Ammon's horn (tissue), 1 donor: ENCODE measurements around the gene DNAJC25.

ENCODE experiments used
- DNase-seq: peaks from one replicate; pipeline ENCODE4 v3.0.0-alpha.2; 2016; ENCODE audit warnings: low spot score

Gene DNAJC25

GRCh38 chr9:111627260-111627963 is 3.7 kb upstream of the DNAJC25 start:
- no peak for DNase-seq

DNA sequence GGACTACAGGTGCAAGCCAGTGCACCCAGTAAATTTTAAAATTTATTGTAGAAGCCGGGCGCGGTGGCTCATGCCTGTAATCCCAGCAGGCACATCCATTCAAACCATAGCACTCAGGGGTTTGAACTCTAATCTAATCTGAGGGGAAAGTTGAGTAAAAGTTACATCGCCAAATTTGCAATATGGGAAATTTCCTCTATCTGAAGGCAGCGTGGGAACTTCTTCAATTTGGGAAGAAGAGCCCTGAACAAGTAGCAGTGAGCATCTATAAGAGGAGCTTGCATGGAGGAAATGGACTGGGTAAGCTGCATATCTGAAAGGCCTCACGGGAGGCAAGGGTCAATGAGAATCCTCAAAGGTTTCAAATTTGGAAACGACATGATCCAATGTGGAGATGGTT is 2.7 kb upstream of the DNAJC25 start:
- DNase-seq, result no peak

GRCh38 chr9:111630182-111630963 is 761 bp upstream of the DNAJC25 start:
- no peak for DNase-seq

- DNase-seq, result no peak
Observed at GRCh38 chr9:111630964-111631213, 245 bp upstream of the DNAJC25 start.

DNA sequence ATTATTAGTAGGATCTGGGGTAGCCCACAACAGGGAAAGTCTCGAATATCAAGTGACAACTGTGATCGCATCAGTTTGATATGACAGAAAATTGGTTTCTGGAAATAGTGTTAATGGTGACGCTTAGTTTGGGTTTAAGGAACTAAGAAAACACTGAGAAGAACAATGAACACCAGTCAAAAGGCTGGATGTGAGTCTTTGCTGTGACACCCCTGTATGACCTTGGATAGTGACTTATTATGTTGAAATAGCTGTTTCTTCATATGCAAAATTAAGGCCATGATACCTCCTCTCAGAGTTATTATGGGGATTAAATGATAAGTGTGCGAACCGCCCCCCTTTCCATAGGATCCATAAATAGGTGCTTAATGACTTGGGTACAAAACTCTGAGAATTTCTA is 926 bp downstream of the DNAJC25 start:
- DNase-seq, result no peak

GRCh38 chr9:111632695-111633388 is 1.7 kb downstream of the DNAJC25 start:
- DNase-seq, result no peak

DNA sequence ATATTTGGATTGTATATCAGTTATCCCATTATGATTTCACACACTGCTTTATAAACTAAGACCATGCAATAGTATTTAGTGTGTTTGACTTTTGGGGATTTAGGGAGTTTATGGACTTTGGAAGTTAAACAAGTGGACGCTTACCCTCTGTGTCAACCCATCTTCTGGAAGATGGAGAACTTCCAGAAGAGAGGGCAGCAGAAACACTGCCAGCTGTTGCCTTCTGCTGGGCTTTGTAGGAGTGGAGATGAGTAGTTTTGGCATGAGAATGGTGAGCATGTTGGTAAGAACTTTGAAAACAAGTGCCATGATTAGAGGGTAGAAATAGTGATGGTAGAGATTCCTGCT is 2.2 kb downstream of the DNAJC25 start:
- DNase-seq, result no peak

- DNase-seq, result no peak
Observed at GRCh38 chr9:111634860-111635259, 3.7 kb downstream of the DNAJC25 start.

GRCh38 chr9:111637421-111637950 is 6.4 kb downstream of the DNAJC25 start:
- DNase-seq, result no peak

DNA sequence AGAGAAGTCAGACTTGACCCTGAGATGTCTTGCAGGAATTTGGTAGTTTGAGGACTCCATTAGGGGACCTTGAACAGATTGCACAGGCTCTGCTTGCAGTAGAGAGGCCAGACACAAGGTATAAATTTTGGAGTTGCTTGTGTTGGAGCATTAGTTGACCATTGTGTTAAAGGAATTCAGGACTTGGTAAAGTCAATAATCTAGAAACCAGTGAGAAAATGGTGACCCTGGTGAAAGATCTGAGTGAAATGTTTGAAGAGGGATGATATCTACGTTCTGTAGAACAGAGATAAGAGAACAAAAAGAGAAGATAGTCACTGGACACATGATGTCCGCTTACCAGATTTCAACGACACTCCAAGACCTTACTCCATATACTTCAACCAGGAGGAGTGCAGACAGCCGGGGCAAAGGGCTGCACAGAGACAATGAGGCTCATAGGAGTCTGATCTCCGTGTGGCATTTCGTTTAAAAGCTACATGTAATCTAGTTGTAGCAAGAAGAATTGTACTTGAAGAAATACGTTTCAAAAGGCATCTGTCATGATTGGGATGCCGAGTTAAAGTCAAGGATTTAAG is 13.2 kb downstream of the DNAJC25 start:
- no peak for DNase-seq

DNA sequence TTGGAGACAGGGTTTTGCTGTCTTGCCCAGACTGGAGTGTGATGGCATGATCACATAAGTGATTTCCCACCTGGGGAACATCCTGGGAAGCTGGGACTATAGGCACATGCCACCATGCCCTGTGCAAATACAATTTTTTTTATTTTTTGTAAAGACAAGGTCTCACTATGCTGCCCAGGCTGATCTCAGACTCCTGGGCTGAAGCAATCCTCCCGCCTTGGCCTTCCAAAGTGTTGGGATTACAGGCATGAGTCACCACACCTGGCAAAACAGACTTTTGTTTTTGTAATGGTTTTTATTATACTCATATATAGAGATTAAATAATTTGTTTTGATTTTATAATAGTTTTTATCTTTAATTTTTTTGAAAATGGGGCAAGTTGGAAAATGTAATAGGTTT is 14.7 kb downstream of the DNAJC25 start:
- no peak for DNase-seq

DNA sequence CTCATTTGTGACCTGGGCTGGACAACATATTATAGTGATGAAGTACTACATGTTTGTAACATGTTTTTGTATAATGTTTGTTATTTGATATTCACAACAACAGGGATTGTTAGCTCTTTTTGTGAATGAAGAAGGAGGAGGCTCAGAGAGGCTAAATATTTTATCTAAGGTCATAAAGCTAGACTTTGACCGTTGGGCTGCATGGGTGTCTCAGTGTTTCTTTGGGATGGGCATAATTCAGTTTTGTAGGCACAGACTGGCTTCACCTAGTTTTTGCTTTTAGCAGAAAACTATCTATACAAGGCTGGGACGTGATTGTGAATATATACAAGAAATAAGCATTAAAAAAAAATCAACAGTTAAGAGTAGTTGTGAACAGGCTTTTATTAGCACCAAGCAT is 15.3 kb downstream of the DNAJC25 start:
- DNase-seq, result no peak

GRCh38 chr9:111648066-111648465 is 16.9 kb downstream of the DNAJC25 start:
- DNase-seq, result no peak

DNA sequence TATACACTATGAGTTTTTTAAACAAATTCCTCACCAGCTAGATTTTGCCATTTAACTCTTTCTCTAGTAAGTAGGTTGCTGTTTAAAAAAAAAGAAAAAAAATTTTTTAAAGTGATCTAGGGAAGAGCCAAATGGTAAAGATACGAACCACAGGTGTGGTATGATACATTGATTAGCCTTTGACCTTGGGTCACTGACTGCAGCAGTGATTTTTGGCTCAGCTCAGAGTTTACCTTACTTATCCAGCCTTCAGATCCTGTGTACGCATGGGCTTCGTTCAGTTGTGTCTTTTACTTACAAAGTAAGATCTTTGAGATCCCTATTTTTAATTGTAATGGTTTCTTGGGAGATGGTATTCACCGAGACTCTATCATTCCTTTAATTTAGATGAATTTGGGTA is 17.9 kb downstream of the DNAJC25 start:
- DNase-seq, result no peak

- no peak for DNase-seq
Observed at GRCh38 chr9:111657051-111657450, 25.9 kb downstream of the DNAJC25 start.

- no peak for DNase-seq
Observed at GRCh38 chr9:111658943-111659342, 27.8 kb downstream of the DNAJC25 start.

DNA sequence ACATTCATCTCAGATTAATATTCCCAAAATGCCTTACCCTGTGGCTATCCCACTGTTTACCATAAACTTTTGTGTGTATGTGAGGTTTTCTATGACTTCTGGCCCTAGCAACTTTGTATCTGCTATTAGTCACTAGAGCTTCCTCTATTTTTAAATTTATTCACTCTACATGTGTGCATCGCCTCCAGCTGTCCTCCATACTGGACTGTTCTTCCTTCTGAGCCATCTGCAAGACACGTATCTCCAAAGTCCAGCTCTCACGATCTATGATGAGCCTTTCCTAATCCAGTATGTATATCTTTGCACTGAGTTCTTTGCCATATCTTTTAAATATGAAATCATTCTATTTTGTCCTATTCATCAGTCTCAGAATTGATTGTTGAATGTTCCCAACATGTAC is 28.6 kb downstream of the DNAJC25 start:
- DNase-seq, result no peak

- DNase-seq, result peak; percentile 59
Observed at GRCh38 chr9:111661150-111661801, 30.1 kb downstream of the DNAJC25 start, which contains the start of gene GNG10. Gene GNG10 (plus strand): TSS chr9:111661605. CDS start chr9:111661635, 30 bp downstream.

DNA sequence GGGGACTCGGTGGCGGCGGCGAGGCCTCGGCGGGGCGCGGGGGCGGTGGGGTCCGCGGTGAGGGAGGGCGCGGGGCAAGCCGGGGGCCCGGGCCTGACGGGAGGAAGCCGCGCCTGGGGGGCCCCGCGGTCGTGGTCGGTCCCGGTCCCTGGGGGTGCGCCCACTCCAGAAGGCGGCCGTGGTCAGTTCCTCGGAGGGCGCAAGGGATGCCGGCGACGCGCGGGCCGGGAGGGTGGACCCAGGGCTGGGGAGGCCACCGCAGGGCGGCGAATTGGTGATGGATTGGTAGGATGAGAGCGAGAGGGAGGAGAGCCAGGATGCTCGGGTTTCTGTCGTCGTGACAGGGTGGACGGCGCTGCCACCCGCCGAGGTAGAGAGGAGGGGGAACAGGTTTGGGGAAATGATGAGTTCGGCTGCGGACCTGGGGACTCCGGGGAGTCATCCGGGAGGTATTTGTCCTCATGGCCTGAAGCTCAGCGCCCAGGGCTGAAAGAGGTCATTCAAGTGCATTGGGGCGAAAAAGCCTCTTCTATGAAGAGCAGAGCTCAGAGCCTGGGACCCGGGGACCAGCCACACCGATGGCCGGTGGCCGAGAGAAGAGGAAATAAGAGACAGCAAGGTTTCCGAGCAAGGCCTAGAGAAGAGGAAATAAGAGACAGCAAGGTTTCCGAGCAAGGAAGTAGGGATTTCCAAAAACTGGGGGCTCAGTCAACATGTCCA is 30.8 kb downstream of the DNAJC25 start:
- DNase-seq, result peak; percentile 43

DNA sequence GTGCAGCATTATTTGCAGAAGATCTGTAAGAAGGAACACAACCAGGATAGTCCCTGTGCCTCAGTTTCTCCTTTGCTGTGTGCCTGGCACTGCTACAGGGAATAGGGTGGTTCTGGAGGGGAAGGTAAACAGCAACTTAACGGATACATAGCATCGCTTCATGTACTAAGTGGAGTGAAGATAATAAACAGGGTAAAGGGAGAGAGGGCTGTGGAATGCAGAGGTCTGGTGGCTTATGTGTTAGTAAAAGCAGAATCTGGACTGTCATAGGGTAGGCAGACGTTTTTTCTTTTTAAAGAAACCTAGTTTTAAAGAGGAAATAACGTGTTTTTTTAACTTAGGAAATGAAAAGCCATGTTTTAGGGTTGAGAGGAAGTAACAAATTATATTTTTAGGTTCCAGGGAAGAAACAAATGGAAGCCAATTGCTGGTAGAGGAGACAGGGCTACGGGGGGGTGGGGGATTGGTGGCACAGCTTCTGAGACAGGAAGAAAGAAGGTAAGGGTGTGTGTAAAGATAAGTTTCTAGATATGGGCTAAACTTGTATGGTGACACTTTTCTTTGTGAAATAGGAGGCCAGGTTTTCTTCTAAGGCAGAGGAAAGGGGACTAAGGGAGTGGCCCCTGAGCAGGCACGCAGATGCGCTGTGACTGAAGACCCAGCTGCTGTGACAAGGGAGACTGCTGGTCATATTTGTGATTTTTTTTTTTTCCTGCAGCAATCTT is 31.6 kb downstream of the DNAJC25 start:
- DNase-seq, result no peak

GRCh38 chr9:111663301-111663823 is 32.2 kb downstream of the DNAJC25 start:
- DNase-seq, result no peak
